Tibial nerve (tissue), 3 donors: ENCODE results near the gene FCHSD2.

Experiments used
- CTCF ChIP-seq, 5 experiments: fragments of 200-600 bp in 3 of 5; fragments of 450-650 bp in 2 of 5; sonication (generic) in 3 of 5; IDR thresholded peaks; one replicate each; pipeline ENCODE4 v1.5.1; 2016 to 2019; ENCODE audit warnings: antibody characterized with exemption in 5 of 5, mild to moderate bottlenecking in 3 of 5, moderate library complexity in 2 of 5
- POLR2A ChIP-seq, 2 donors: fragments of 450-650 bp; IDR thresholded peaks; one replicate each; pipeline ENCODE4 v1.6.1; 2017; ENCODE audit warnings: antibody characterized with exemption in 2 of 2, mild to moderate bottlenecking in 2 of 2, moderate library complexity in 2 of 2

DNA sequence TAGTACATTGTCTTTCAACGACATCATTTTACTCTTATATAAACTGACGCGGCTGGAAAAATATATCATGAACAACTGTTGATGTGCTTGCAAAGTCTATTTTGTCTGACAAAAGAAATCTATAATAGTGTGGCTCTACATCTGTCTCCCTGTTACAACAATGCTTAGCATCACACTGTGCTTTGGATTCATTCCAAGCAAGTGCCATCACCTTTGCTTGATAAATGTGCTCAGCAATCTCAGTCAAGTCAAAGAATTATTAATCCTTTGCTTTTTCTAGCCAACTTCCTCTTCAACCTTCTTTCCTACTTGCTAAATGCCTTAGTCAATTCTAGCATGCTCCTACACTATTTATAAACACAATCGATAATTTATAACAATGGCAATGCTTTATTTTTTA, 140.5 kb downstream of the FCHSD2 start:
- TF ChIP-seq POLR2A (IDR thresholded peaks at IDR 0.05) (no peak), CTCF (IDR thresholded peaks at IDR 0.05) (no peak)
